NCI-H510A treated with DMSO at 0.1 percent for 48 hours (cell line): Measurements from ENCODE around the gene ROBO1.
"Not testable (repeated sequence)": the region's sequence is repeated elsewhere in the genome, so short reads cannot be mapped to it uniquely, and the experiment has no call there.

Experiments
- DNase-seq: peaks from one replicate; lab custom pipeline; 2025; lab: John Stamatoyannopoulos, UW

The ROBO1 gene

DNA sequence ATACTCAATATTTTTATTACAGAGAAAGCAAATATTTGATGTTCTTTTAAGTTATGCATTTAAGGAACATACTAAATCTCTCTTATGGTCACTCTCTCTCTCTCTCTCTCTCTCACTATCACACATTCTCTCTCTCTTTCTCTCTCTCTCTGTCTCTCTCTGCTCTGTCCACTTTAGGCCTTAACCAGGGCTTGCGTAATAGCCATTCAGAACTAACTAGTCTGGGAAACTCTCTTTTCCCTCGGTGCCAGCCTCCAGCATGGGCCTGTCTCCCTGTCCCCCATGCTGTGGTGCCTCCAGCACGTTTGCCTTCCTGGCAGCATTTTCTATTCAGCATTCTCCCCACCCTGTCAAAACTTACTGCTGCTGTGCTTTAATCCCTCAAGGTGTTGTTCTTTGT, 389.7 kb downstream of the ROBO1 start:
- no peak for DNase-seq

DNA sequence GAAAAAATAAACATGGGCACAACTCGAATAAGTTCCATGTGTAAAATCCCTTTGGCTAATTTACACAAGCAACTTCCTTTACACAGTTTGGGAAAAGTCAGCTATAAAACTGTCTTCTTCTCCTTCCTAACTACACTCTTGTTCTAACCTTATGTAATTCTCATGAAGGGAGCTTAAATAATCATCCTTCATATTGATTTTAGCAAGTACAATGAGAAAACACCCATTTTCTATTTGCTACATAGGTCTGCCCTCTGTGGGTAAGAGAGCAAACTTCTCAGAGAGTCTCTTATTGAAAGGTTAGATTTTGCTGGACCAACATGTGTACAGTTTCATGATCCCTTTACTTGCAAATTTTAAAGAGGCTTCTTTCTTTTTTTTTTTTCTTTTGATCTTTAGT, 398.5 kb downstream of the ROBO1 start:
- DNase-seq, result no peak

- DNase-seq, result no peak
Observed at GRCh38 chr3:79368403-79368802, 399.4 kb downstream of the ROBO1 start.

GRCh38 chr3:79367803-79368202, 400.0 kb downstream of the ROBO1 start:
- no peak for DNase-seq

GRCh38 chr3:79367066-79367465, 400.7 kb downstream of the ROBO1 start:
- DNase-seq, result no peak

DNA sequence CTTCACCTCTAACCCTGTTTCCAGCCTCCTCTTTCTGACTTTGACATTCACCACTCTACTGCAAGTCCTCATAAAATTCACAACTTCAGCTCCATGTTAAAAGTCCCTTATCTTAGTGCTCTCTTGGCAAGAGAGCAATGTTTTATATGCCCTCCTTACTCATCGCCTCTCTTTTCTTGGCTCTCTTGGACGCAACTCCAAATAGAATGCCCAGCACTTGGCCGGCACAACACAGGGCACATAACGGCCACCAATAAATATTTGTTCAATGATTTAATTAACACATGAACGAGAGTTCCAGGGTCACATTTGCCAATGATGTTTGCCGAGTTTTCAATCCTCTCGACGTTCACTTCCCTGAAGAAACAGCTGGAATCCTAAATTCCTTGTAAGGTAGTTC, 401.4 kb downstream of the ROBO1 start:
- DNase-seq, result no peak

- DNase-seq, result no peak
Observed at GRCh38 chr3:79364784-79365183, 403.0 kb downstream of the ROBO1 start.

DNA sequence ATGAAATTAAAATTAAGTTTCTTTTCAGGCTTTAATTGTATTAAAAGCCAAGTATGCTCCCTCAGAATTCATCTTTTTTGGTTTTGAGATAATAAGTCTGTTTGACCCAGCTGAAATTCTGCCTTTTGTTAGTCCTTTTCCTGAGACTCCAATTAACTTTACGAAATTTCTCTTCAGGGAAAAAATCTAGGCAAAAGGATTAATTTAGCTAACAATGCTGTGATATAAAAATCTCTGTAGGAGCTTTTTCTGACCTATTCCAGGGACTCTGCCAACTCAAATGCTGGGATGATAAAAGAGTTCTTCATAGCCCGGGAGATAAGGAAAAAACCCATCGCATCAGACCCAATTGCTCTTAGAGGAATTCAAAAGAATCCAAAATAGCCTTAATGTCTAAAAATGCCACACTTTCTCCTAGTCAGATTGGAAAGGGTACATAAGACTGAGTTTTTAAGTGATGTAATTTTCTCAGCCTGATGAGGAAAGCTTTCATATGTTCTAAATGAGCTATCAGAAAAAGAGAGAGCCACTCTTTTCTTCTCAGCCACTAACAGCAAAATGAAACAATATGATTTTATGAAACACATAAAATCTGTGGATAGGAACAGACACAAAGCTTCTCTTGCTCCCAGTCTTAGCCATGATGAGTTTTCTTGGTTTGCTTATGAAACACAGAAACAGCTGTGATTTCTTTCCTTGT, 405.1 kb downstream of the ROBO1 start:
- DNase-seq, result no peak

DNA sequence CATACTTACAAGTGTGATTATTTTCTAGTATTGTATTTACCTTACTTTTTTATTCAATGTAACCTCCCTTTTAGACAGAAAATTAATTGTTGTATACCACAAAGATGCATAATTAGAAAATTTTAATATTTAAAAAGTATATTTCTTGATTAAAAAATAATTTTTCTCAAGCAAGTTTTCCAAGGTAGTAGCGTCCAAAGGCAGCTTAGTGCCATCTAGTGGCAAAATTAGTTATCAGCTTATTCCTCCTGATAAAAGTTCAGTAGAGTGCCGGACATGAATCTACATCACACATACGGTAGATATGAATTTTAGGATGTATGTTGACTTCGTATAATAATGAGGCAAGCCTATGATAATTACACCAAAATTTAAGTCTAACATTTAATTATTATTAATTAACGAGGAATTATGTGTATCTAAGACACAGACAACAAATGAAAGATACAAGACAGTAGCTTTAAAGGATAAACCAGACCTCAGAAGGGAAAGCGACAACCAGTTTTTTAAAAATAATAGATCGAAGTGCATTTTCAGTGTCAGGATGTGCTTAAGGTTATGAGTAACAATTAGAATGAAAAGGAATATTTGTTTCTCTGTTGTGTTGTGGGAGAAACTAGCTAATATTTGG, 405.9 kb downstream of the ROBO1 start:
- peak; percentile 61 for DNase-seq

DNA sequence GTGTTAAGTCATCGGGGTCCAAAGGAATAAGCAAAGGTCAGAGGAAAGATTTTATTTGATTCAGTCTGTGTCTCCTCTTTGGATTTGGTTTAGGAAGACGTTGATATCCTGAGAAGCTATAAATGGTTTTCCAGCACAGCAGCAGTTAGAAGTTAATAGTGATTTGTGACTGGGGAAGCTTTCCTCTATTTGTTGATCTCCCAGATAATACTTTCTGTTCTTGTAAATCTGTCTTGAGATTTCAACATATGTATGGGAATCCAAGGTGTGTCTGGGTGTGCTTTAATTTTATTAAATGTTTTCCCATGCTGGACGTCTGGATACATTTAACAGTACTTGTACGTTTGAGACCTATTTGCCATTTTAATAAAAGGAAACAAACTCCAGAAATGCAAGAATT, 409.5 kb downstream of the ROBO1 start:
- DNase-seq, result no peak

DNA sequence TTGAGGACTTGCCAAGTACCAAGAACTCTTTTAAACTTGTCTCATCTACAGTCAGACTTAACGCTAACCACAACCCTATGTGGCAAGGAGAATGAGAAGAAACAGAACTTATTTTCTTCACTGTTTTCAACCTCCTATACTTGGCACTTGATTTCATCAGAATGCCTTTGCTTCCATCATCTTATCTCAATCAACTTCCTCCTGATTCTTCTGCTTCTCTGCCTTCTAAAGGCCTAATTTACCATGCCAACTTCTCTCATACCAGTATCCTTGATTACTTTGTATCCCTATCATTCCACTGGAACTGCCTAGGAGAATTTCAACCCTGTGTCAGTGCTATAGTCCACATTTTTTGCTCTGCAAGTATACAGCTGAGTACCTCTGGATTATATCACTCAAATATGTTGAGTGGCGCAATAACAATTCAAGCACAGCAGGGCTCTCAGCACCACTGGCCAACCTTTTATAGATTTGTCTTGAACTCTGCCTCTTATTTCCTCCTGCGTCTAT, 413.6 kb downstream of the ROBO1 start:
- no peak for DNase-seq

DNA sequence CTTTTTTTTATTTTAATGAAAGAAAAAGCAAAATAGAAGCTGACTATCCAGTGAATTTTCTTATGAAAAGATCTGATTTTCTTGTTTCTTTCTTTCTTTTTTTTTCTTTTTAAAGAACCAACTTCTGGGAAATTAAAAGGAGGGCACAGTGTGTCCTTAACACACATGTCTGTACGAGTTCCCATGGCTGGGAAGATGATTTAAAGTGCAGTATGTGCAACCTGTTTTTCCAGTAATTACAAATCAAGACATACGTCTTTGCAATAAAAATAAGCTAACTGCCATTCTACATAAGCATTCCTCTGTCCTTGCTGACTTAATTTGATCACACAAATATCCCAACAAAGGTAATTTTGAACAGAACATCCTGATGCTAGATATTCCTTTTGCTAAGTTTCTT, 416.1 kb downstream of the ROBO1 start:
- no peak for DNase-seq

- no peak for DNase-seq
Observed at GRCh38 chr3:79344876-79345871, 422.6 kb downstream of the ROBO1 start.

DNA sequence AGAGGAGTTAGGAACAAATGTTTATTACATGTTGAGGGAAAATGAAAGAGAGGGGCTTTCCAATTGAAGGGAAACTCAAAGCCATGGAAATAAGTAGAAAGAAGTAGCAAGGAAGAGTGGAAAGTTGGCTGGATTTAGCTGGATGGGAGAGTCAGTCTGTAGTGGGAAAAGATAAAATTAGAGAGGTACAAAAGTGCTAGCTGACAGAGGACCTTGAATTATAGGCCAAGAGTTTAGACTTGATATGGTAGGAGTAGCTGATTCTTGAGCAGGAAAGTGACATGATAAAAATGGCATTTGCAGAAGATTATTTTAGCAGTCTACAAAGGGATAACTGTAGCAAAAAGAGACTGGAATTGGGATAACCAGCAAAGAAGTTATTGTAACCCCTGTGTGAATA, 425.8 kb downstream of the ROBO1 start:
- no peak for DNase-seq

GRCh38 chr3:79339846-79340245, 428.0 kb downstream of the ROBO1 start:
- peak; percentile 61 for DNase-seq

GRCh38 chr3:79337798-79338197, 430.0 kb downstream of the ROBO1 start:
- no peak for DNase-seq

GRCh38 chr3:79329154-79329553, 438.6 kb downstream of the ROBO1 start:
- peak; percentile 4 for DNase-seq

- no peak for DNase-seq
Observed at GRCh38 chr3:79326642-79327041, 441.2 kb downstream of the ROBO1 start.

DNA sequence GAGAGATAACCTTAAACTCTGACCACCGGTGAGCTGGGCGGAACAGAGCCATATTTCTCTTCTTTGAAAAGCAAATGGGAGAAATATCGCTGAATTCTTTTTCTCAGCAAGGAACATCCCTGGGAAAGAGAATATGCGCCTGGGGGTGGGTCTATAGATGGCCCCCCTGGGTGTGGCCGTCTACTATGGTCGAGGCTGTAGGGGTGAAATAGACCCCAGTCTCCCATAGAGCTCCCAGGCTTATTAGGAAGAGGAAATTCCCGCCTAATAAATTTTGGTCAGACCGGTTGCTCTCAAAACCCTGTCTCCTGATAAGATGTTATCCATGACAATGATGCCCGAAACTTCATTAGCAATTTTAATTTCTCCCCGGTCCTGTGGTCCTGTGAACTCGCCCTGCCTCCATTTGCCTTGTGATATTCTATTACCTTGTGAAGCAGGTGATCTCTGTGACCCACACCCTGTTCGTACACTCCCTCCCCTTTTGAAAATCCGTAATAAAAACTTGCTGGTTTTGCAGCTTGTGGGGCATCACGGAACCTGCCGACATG, 441.9 kb downstream of the ROBO1 start:
- DNase-seq, result not testable (repeated sequence)

GRCh38 chr3:79317551-79318518, 450.0 kb downstream of the ROBO1 start:
- no peak for DNase-seq

GRCh38 chr3:79314962-79315361, 452.8 kb downstream of the ROBO1 start:
- DNase-seq, result no peak
